A673 (cell line): Measurements from ENCODE around the gene CBLC. TPM values are rescaled to one million over a fixed set of nuclear protein-coding genes. Genes with fewer than 3 reads are reported as not detected.

Experiments
- BruUV-seq: library from RNA; stranded (reverse); fragments of 400-500 nt; replicated peaks from 2 replicates; lab custom pipeline; 2021; lab: Mats Ljungman, UMichigan
- CTCF ChIA-PET: fragments of 300-600 bp; sonication (Branson Sonifier 250); formaldehyde crosslinking; loops from one replicate; lab custom pipeline; 2022; ENCODE audit warnings: antibody characterized with exemption; lab: Charles Lee
- POLR2A ChIA-PET: fragments of 300-600 bp; sonication (Branson Sonifier 250); formaldehyde crosslinking; loops from one replicate; lab custom pipeline; 2022; ENCODE audit warnings: antibody characterized with exemption; ENCODE audit not compliant: low non-redundant PET; lab: Charles Lee
- DNase-seq: peaks from one replicate; pipeline ENCODE4 v3.0.0-alpha.2; 2015; ENCODE audit warnings: low spot score
- H3K27ac ChIP-seq: fragments of 200-600 bp; sonication (generic); 2 replicates; pipeline ENCODE4 v1.5.1; 2016; ENCODE audit warnings: mixed run types, low read depth, mild to moderate bottlenecking, mixed read lengths, antibody characterized with exemption, low read length; ENCODE audit not compliant: poor library complexity, severe bottlenecking
- H3K27me3 ChIP-seq: fragments of 200-600 bp; sonication (generic); replicated peaks from 2 replicates; pipeline ENCODE4 v1.6.1; 2017; ENCODE audit warnings: mixed run types, low read depth, mild to moderate bottlenecking, mixed read lengths, antibody characterized with exemption, low read length; ENCODE audit not compliant: insufficient read depth, poor library complexity
- H3K36me3 ChIP-seq: fragments of 200-600 bp; sonication (generic); 2 replicates; pipeline ENCODE4 v1.6.1; 2016; ENCODE audit warnings: mixed run types, mild to moderate bottlenecking, mixed read lengths, antibody characterized with exemption, low read length; ENCODE audit not compliant: insufficient read depth, poor library complexity, severe bottlenecking
- H3K4me1 ChIP-seq: fragments of 200-600 bp; sonication (generic); 2 replicates; pipeline ENCODE4 v1.6.1; 2017; ENCODE audit warnings: mixed run types, mild to moderate bottlenecking, mixed read lengths, antibody characterized with exemption, low read length; ENCODE audit not compliant: insufficient read depth, poor library complexity, severe bottlenecking
- H3K4me3 ChIP-seq: fragments of 200-600 bp; sonication (generic); 2 replicates; pipeline ENCODE4 v1.5.1; 2016; ENCODE audit warnings: low read depth, mixed run types, mild to moderate bottlenecking, mixed read lengths, low read length; ENCODE audit not compliant: poor library complexity, severe bottlenecking
- H3K9me3 ChIP-seq: fragments of 200-600 bp; sonication (generic); 2 replicates; pipeline ENCODE4 v1.6.1; 2016; ENCODE audit warnings: mixed run types, low read depth, mild to moderate bottlenecking, mixed read lengths, antibody characterized with exemption, low read length; ENCODE audit not compliant: poor library complexity, severe bottlenecking
- CTCF ChIP-seq: fragments of 300-800, 200-600 bp; sonication (generic); conservative IDR thresholded peaks from 2 replicates; pipeline ENCODE4 v1.5.1; 2017; ENCODE audit warnings: low read depth, mild to moderate bottlenecking, antibody characterized with exemption, low read length, moderate library complexity, mixed read lengths
- EZH2 ChIP-seq: fragments of 200-600 bp; sonication (generic); IDR thresholded peaks from 2 replicates; pipeline ENCODE4 v1.6.1; 2017; ENCODE audit warnings: borderline replicate concordance, low read depth, mild to moderate bottlenecking, mixed read lengths, antibody characterized with exemption, low read length; ENCODE audit not compliant: poor library complexity, severe bottlenecking
- intact Hi-C: fragments of 100-400 bp; cut with micrococcal nuclease; formaldehyde crosslinking; loops from one replicate; pipeline ENCODE4 v1.10.0; 2022; ENCODE audit not compliant: unreplicated experiment
- total RNA-seq: library from RNA; stranded (reverse); gene quantifications from 2 replicates; pipeline ENCODE4 v1.2.3, GENCODE V29; 2021

CBLC gene
- total RNA-seq, 1 experiment from 2014 or later, result not detected

GRCh38 chr19:44816301-44816700 lies 38.6 kb downstream of the CBLC start:
- no peaks in the 10 kb centered on the region for H3K9me3 ChIP-seq
- TF ChIP-seq CTCF (no peak), EZH2 (no peak)
- H3K4me3 ChIP-seq, result no peak overlapping the region
- intact Hi-C loops, result no loop called here
- no peaks in the 10 kb centered on the region for H3K4me1 ChIP-seq
- CTCF ChIA-PET, result no interaction called here
- no peaks in the 10 kb centered on the region for H3K36me3 ChIP-seq
- no peak overlapping the region for H3K27ac ChIP-seq
- no peaks in the 10 kb centered on the region for H3K27me3 ChIP-seq
- DNase-seq, result no peak
- POLR2A ChIA-PET, result no interaction called here
- no TSS peak for BruUV-seq

GRCh38 chr19:44817725-44818465 lies 40.2 kb downstream of the CBLC start:
- H3K27ac ChIP-seq, result no peak overlapping the region
- BruUV-seq, result no TSS peak
- no peaks in the 10 kb centered on the region for H3K36me3 ChIP-seq
- peaks cover 5% of the 10 kb centered on the region for H3K4me1 ChIP-seq
- ChIA-PET CTCF (interaction anchor here (0.7 kb wide), 1 partner anchor 94 kb away, joined by 7 read pairs; no protein-coding TSS in a partner anchor), POLR2A (no interaction called here)
- intact Hi-C loops, result no loop called here
- H3K9me3 ChIP-seq, result no peaks in the 10 kb centered on the region
- H3K4me3 ChIP-seq, result no peak overlapping the region
- no peaks in the 10 kb centered on the region for H3K27me3 ChIP-seq
- no peak for DNase-seq
- TF ChIP-seq EZH2 (no peak), CTCF (no peak)

GRCh38 chr19:44818466-44819031 lies 40.9 kb downstream of the CBLC start:
- intact Hi-C loops, result no loop called here
- ChIA-PET CTCF (no interaction called here), POLR2A (no interaction called here)
- H3K4me1 ChIP-seq, result peaks cover 5% of the 10 kb centered on the region
- H3K27ac ChIP-seq, result no peak overlapping the region
- no peaks in the 10 kb centered on the region for H3K27me3 ChIP-seq
- no peaks in the 10 kb centered on the region for H3K36me3 ChIP-seq
- no peaks in the 10 kb centered on the region for H3K9me3 ChIP-seq
- no peak overlapping the region for H3K4me3 ChIP-seq
- no TSS peak for BruUV-seq
- no peak for DNase-seq
- no peak for TF ChIP-seq CTCF
- no peak for TF ChIP-seq EZH2
